ENCODE data around the gene ZMYND19.

- TF ChIP-seq CTCF (IDR thresholded peaks at IDR 0.05; ENCODE audit: insufficient read depth, low read length, poor library complexity, severe bottlenecking) (no peak), EZH2phosphoT487 (conservative IDR thresholded peaks at IDR 0.05; ENCODE audit: low read length) (no peak)
Measured at GRCh38 chr9:137634016-137634415, 43.7 kb upstream of the ZMYND19 start.
